Measurements from ENCODE around the gene TCF7L1.

TCF7L1 gene

GRCh38 chr2:85091838-85092237 lies 41.4 kb upstream of the TCF7L1 start:
- no peak for ATAC-seq
- no peak for TF ChIP-seq POU6F1 (CRISPR knock-in tag; IDR thresholded peaks at IDR 0.05; ENCODE audit: borderline replicate concordance, low read depth)
- no peak for TF ChIP-seq ISL1 (CRISPR knock-in tag; IDR thresholded peaks at IDR 0.05)
- no peak for TF ChIP-seq PPARA (CRISPR knock-in tag; IDR thresholded peaks at IDR 0.05; ENCODE audit: borderline replicate concordance)
- TF ChIP-seq TOX (CRISPR knock-in tag; IDR thresholded peaks at IDR 0.05; ENCODE audit: borderline replicate concordance): no peak
- TF ChIP-seq CREB5 (CRISPR knock-in tag; IDR thresholded peaks at IDR 0.05; ENCODE audit: low read depth): no peak
- TF ChIP-seq OSR1 (CRISPR knock-in tag; IDR thresholded peaks at IDR 0.05): no peak
- TF ChIP-seq RARB (CRISPR knock-in tag; IDR thresholded peaks at IDR 0.05): no peak
- no peak for TF ChIP-seq CSRNP3 (CRISPR knock-in tag; IDR thresholded peaks at IDR 0.05)
- no peak for TF ChIP-seq ESRRG (CRISPR knock-in tag; IDR thresholded peaks at IDR 0.05)
- TF ChIP-seq ARNTL (CRISPR knock-in tag; IDR thresholded peaks at IDR 0.05; ENCODE audit: borderline replicate concordance, low read depth): no peak
- no peak for TF ChIP-seq TSHZ2 (CRISPR knock-in tag; IDR thresholded peaks at IDR 0.05)
- TF ChIP-seq ZNF565 (CRISPR knock-in tag; conservative IDR thresholded peaks at IDR 0.05; ENCODE audit: low read depth): no peak
- no peak for TF ChIP-seq GLIS3 (CRISPR knock-in tag; IDR thresholded peaks at IDR 0.05)
- TF ChIP-seq CSDC2 (CRISPR knock-in tag; IDR thresholded peaks at IDR 0.05): no peak
- no peak for TF ChIP-seq ZNF70 (CRISPR knock-in tag; IDR thresholded peaks at IDR 0.05)

- ATAC-seq: no peak
- TF ChIP-seq CREB5 (CRISPR knock-in tag; IDR thresholded peaks at IDR 0.05; ENCODE audit: low read depth) (no peak), PATZ1 (CRISPR knock-in tag; IDR thresholded peaks at IDR 0.05; ENCODE audit: borderline replicate concordance) (no peak), SNAI2 (CRISPR knock-in tag; IDR thresholded peaks at IDR 0.05) (no peak), ZNF565 (CRISPR knock-in tag; conservative IDR thresholded peaks at IDR 0.05; ENCODE audit: low read depth) (no peak), ZNF70 (CRISPR knock-in tag; IDR thresholded peaks at IDR 0.05) (no peak), ZFP30 (CRISPR knock-in tag; IDR thresholded peaks at IDR 0.05) (no peak), ISL1 (CRISPR knock-in tag; IDR thresholded peaks at IDR 0.05) (no peak), BACH2 (CRISPR knock-in tag; IDR thresholded peaks at IDR 0.05; ENCODE audit: borderline replicate concordance) (no peak), TCF4 (CRISPR knock-in tag; IDR thresholded peaks at IDR 0.05; ENCODE audit: borderline replicate concordance) (no peak)
These were observed 38.1 kb upstream of the TCF7L1 start for GRCh38 chr2:85095094-85095493.

GRCh38 chr2:85096616-85097015 lies 36.6 kb upstream of the TCF7L1 start:
- no peak for TF ChIP-seq ZFP3 (CRISPR knock-in tag; IDR thresholded peaks at IDR 0.05)
- TF ChIP-seq ZNF70 (CRISPR knock-in tag; IDR thresholded peaks at IDR 0.05): no peak
- no peak for TF ChIP-seq CSDC2 (CRISPR knock-in tag; IDR thresholded peaks at IDR 0.05)
- TF ChIP-seq CSRNP3 (CRISPR knock-in tag; IDR thresholded peaks at IDR 0.05): no peak
- no peak for TF ChIP-seq RARB (CRISPR knock-in tag; IDR thresholded peaks at IDR 0.05)
- no peak for TF ChIP-seq PPARA (CRISPR knock-in tag; IDR thresholded peaks at IDR 0.05; ENCODE audit: borderline replicate concordance)
- TF ChIP-seq ISL1 (CRISPR knock-in tag; IDR thresholded peaks at IDR 0.05): no peak
- TF ChIP-seq ZNF565 (CRISPR knock-in tag; conservative IDR thresholded peaks at IDR 0.05; ENCODE audit: low read depth): no peak
- TF ChIP-seq CREB5 (CRISPR knock-in tag; IDR thresholded peaks at IDR 0.05; ENCODE audit: low read depth): no peak
- TF ChIP-seq ZNF8 (CRISPR knock-in tag; IDR thresholded peaks at IDR 0.05): no peak
- TF ChIP-seq ESRRG (CRISPR knock-in tag; IDR thresholded peaks at IDR 0.05): no peak
- TF ChIP-seq ZFP30 (CRISPR knock-in tag; IDR thresholded peaks at IDR 0.05): no peak
- no peak for TF ChIP-seq GLIS3 (CRISPR knock-in tag; IDR thresholded peaks at IDR 0.05)
- TF ChIP-seq TCF4 (CRISPR knock-in tag; IDR thresholded peaks at IDR 0.05; ENCODE audit: borderline replicate concordance): no peak
- TF ChIP-seq ARNTL (CRISPR knock-in tag; IDR thresholded peaks at IDR 0.05; ENCODE audit: borderline replicate concordance, low read depth): no peak
- TF ChIP-seq BACH2 (CRISPR knock-in tag; IDR thresholded peaks at IDR 0.05; ENCODE audit: borderline replicate concordance): no peak
- no peak for TF ChIP-seq OSR1 (CRISPR knock-in tag; IDR thresholded peaks at IDR 0.05)
- ATAC-seq: no peak

Measured in SK-N-SH treated with all-trans-retinoic acid at 6 μM for 48 hours (cell line).